GM19238 (cell line): Measurements from ENCODE around the gene C11orf91.

Experiments used
- DNase-seq: peaks from one replicate; pipeline ENCODE4 v3.0.0; 2011; ENCODE audit warnings: low spot score; ENCODE audit not compliant: insufficient read length

Gene C11orf91

GRCh38 chr11:33651990-33652389 lies 48.6 kb downstream of the C11orf91 start:
- DNase-seq = no peak

- DNase-seq = no peak
Measured at GRCh38 chr11:33651555-33651954, 49.1 kb downstream of the C11orf91 start.

- no peak for DNase-seq
Measured at GRCh38 chr11:33649944-33650343, 50.7 kb downstream of the C11orf91 start.
